Left ventricle myocardium inferior (tissue), 1 donor: ENCODE data around the gene VIPR2. TPM values are rescaled to one million over a fixed set of nuclear protein-coding genes. Genes with fewer than 3 reads are reported as not detected.

Experiments
- DNase-seq: peaks from one replicate; pipeline ENCODE4 v3.0.0-alpha.2; 2020
- H3K27ac ChIP-seq: fragments of 200-600 bp; replicated peaks from 2 replicates; pipeline ENCODE4 v1.8.0; 2021
- H3K27me3 ChIP-seq: fragments of 200-600 bp; 2 replicates; pipeline ENCODE4 v1.8.0; 2021; ENCODE audit warnings: low read depth
- H3K36me3 ChIP-seq: fragments of 200-600 bp; 2 replicates; pipeline ENCODE4 v1.8.0; 2021
- H3K4me1 ChIP-seq: fragments of 200-600 bp; 2 replicates; pipeline ENCODE4 v1.8.0; 2021
- H3K4me3 ChIP-seq: fragments of 200-600 bp; 2 replicates; pipeline ENCODE4 v1.8.0; 2021; ENCODE audit warnings: mild to moderate bottlenecking, moderate library complexity
- H3K9me3 ChIP-seq: fragments of 200-600 bp; replicated peaks from 2 replicates; pipeline ENCODE4 v1.8.0; 2021
- CTCF ChIP-seq: fragments of 200-600 bp; IDR thresholded peaks from 2 replicates; pipeline ENCODE4 v1.8.0; 2021; ENCODE audit warnings: antibody characterized with exemption, mild to moderate bottlenecking, borderline replicate concordance
- intact Hi-C: fragments of 100-400 bp; cut with micrococcal nuclease; formaldehyde crosslinking; loops from one replicate; pipeline ENCODE4 v1.11.0; 2022
- total RNA-seq: library from RNA; stranded (reverse); fragmentation: NEBNext Ultra II Directional; extraction: Animal tissue kit (Norgen Biotek cat#: 25700); gene quantifications from one replicate; pipeline ENCODE4 v1.2.1, GENCODE V29; 2021
- donor health status: DM: no; HTN: yes; CAD: no; lungs with severe emphysema.

VIPR2 gene
- total RNA-seq, 1 donor from 2014 or later: 17.5 TPM

GRCh38 chr7:159141660-159142059 lies 3.0 kb downstream of the VIPR2 start:
- H3K36me3 ChIP-seq: peaks cover 24% of the 10 kb centered on the region
- TF ChIP-seq CTCF: peak; percentile 10
- intact Hi-C loops: no loop called here
- peaks cover 32% of the 10 kb centered on the region for H3K27me3 ChIP-seq
- peak; percentile 44 for DNase-seq
- peaks cover 51% of the 10 kb centered on the region for H3K4me1 ChIP-seq
- peak overlapping the region; percentile 67 for H3K27ac ChIP-seq
- no peaks in the 10 kb centered on the region for H3K9me3 ChIP-seq
- no peak overlapping the region for H3K4me3 ChIP-seq

GRCh38 chr7:159141167-159141566 lies 3.5 kb downstream of the VIPR2 start:
- Histone ChIP-seq H3K27me3 (peaks cover 32% of the 10 kb centered on the region), H3K9me3 (no peaks in the 10 kb centered on the region), H3K4me1 (peaks cover 51% of the 10 kb centered on the region), H3K27ac (peak overlapping the region; percentile 67), H3K4me3 (no peak overlapping the region), H3K36me3 (peaks cover 24% of the 10 kb centered on the region)
- intact Hi-C loops: no loop called here
- DNase-seq: no peak
- no peak for TF ChIP-seq CTCF

GRCh38 chr7:159140170-159140910 lies 4.3 kb downstream of the VIPR2 start:
- H3K27ac ChIP-seq: peak overlapping the region; percentile 67

GRCh38 chr7:159139639-159140038 lies 5.0 kb downstream of the VIPR2 start:
- DNase-seq: no peak
- Histone ChIP-seq H3K4me1 (peaks cover 43% of the 10 kb centered on the region), H3K27me3 (peaks cover 21% of the 10 kb centered on the region), H3K9me3 (no peaks in the 10 kb centered on the region), H3K27ac (no peak overlapping the region), H3K36me3 (peaks cover 24% of the 10 kb centered on the region), H3K4me3 (no peak overlapping the region)
- TF ChIP-seq CTCF: no peak
- intact Hi-C loops: no loop called here

More at GRCh38 chr7:159140170-159140910, 4.3 kb downstream of the VIPR2 start:
- no peak for TF ChIP-seq CTCF
- Histone ChIP-seq H3K36me3 (peaks cover 24% of the 10 kb centered on the region), H3K27me3 (peaks cover 28% of the 10 kb centered on the region), H3K4me3 (no peak overlapping the region), H3K4me1 (peaks cover 48% of the 10 kb centered on the region), H3K9me3 (no peaks in the 10 kb centered on the region)
- DNase-seq: no peak
- intact Hi-C loops: no loop called here

GRCh38 chr7:159139202-159139601 lies 5.5 kb downstream of the VIPR2 start:
- H3K4me3 ChIP-seq: no peak overlapping the region
- intact Hi-C loops: no loop called here
- peaks cover 24% of the 10 kb centered on the region for H3K36me3 ChIP-seq
- no peak overlapping the region for H3K27ac ChIP-seq
- no peak for DNase-seq
- H3K27me3 ChIP-seq: peaks cover 17% of the 10 kb centered on the region
- H3K4me1 ChIP-seq: peaks cover 39% of the 10 kb centered on the region
- TF ChIP-seq CTCF: no peak
- no peaks in the 10 kb centered on the region for H3K9me3 ChIP-seq
